Naive thymus-derived CD4-positive, alpha-beta T cell (primary cell): Measurements from ENCODE around the gene EIF4E. TPM values are rescaled to one million over a fixed set of nuclear protein-coding genes. Genes with fewer than 3 reads are reported as not detected.
"Not testable (repeated sequence)": the region's sequence is repeated elsewhere in the genome, so short reads cannot be mapped to it uniquely, and the experiment has no call there.

Experiments used
- ATAC-seq: fragments of 150-1000 bp; cut with Tn5 transposase; 2 replicates; pipeline ENCODE4 v1.10.0; 2021; ENCODE audit warnings: mild to moderate bottlenecking, moderate library complexity
- CTCF ChIA-PET: fragments of 350-600 bp; sonication (Branson Sonifier 250); formaldehyde crosslinking; loops from one replicate; lab custom pipeline; 2021; ENCODE audit warnings: antibody characterized with exemption; lab: Charles Lee
- POLR2A ChIA-PET: fragments of 350-600 bp; sonication (Branson Sonifier 250); formaldehyde crosslinking; loops from one replicate; lab custom pipeline; 2021; ENCODE audit warnings: antibody characterized with exemption, inconsistent platforms; lab: Charles Lee
- DNase-seq, 9 donors: peaks; one replicate each; pipeline versions ENCODE4 v3.0.0 to v3.0.0-alpha.2; 2020 to 2022; ENCODE audit warnings: mixed read lengths in 1 of 9
- H3K27ac ChIP-seq: one replicate; pipeline ENCODE4 v1.7.0; 2013; ENCODE audit warnings: mild to moderate bottlenecking, low read depth, low read length, moderate library complexity
- H3K27me3 ChIP-seq, 2 donors: one replicate each; pipeline ENCODE4 v1.7.0; 2013; ENCODE audit warnings: low read length in 2 of 2, mild to moderate bottlenecking in 2 of 2, moderate library complexity in 2 of 2; ENCODE audit not compliant: control insufficient read depth in 2 of 2, insufficient read depth in 2 of 2
- H3K36me3 ChIP-seq, 3 experiments: 1 replicate in 2 of 3; 2 replicates in 1 of 3; pipeline ENCODE4 v1.7.0; 2013; ENCODE audit warnings: low read length in 3 of 3, mild to moderate bottlenecking in 3 of 3, moderate library complexity in 1 of 3; ENCODE audit not compliant: insufficient read depth in 3 of 3, control insufficient read depth in 2 of 3
- H3K4me1 ChIP-seq, 2 donors: one replicate each; pipeline ENCODE4 v1.7.0; 2013; ENCODE audit warnings: low read length in 2 of 2, mild to moderate bottlenecking in 2 of 2, moderate library complexity in 1 of 2; ENCODE audit not compliant: control insufficient read depth in 2 of 2, insufficient read depth in 2 of 2
- H3K4me3 ChIP-seq: 2 replicates; pipeline ENCODE4 v1.7.0; 2013; ENCODE audit warnings: mild to moderate bottlenecking, low read length
- H3K9me3 ChIP-seq, 3 experiments: 1 replicate in 2 of 3; 2 replicates in 1 of 3; pipeline ENCODE4 v1.7.0; 2013; ENCODE audit warnings: low read length in 3 of 3; ENCODE audit not compliant: control insufficient read depth in 2 of 3
- H3K27ac Mint-ChIP-seq, 9 donors: one replicate each; pipeline ENCODE4 v1.8.0; 2020 to 2022; ENCODE audit warnings: mixed read lengths in 9 of 9, mild to moderate bottlenecking in 8 of 9, moderate library complexity in 5 of 9, inconsistent platforms in 2 of 9
- H3K27me3 Mint-ChIP-seq, 5 donors: one replicate each; pipeline ENCODE4 v1.8.0; 2021 to 2022; ENCODE audit warnings: mixed read lengths in 5 of 5, mild to moderate bottlenecking in 1 of 5
- H3K36me3 Mint-ChIP-seq, 5 donors: one replicate each; pipeline ENCODE4 v1.8.0; 2020 to 2022; ENCODE audit warnings: mixed read lengths in 5 of 5, mild to moderate bottlenecking in 3 of 5, inconsistent platforms in 1 of 5
- H3K4me1 Mint-ChIP-seq, 7 donors: one replicate each; pipeline ENCODE4 v1.8.0; 2020 to 2022; ENCODE audit warnings: mixed read lengths in 7 of 7, mild to moderate bottlenecking in 3 of 7, inconsistent platforms in 1 of 7
- H3K4me3 Mint-ChIP-seq, 10 donors: one replicate each; pipeline ENCODE4 v1.8.0; 2020 to 2022; ENCODE audit warnings: mild to moderate bottlenecking in 10 of 10, mixed read lengths in 10 of 10, moderate library complexity in 6 of 10, inconsistent platforms in 2 of 10
- H3K9me3 Mint-ChIP-seq, 11 donors: one replicate each; pipeline ENCODE4 v1.8.0; 2020 to 2022; ENCODE audit warnings: mixed read lengths in 11 of 11, mild to moderate bottlenecking in 4 of 11, inconsistent platforms in 1 of 11, moderate library complexity in 1 of 11
- intact Hi-C, 2 donors: fragments of 100-400 bp; cut with micrococcal nuclease; formaldehyde crosslinking; loops; one replicate each; pipeline ENCODE4 v1.15.1; 2023
- polyA plus RNA-seq, 2 donors: library from polyadenylated mRNA; unstranded; fragments of 300-500 nt; fragmentation: Illumina TruSeq; gene quantifications; one replicate each; pipeline ENCODE4 v1.2.3, GENCODE V29; 2021
- total RNA-seq, 6 experiments: library from RNA in 5 of 6; stranded (reverse) in 5 of 6; gene quantifications; 1 replicate in 5 of 6; 2 replicates in 1 of 6; pipeline ENCODE4 v1.2.3 and lab custom pipeline; 2021 to 2026

EIF4E gene
- total and polyA plus RNA-seq, 7 experiments from 2014 or later = 53.0 to 96.1 (median 63.0) TPM

- H3K9me3 ChIP-seq = no peaks in the 10 kb centered on the region
- Mint-ChIP-seq H3K27ac (no peak overlapping the region), H3K9me3 (peaks cover 0 to 5% (median 0%) of the 10 kb centered on the region in 11 donors), H3K27me3 (no peaks in the 10 kb centered on the region), H3K4me1 (peaks cover 9 to 63% (median 48%) of the 10 kb centered on the region in 7 donors), H3K36me3 (peaks cover 10 to 68% (median 53%) of the 10 kb centered on the region in 5 donors), H3K4me3 (no peak overlapping the region)
- ATAC-seq (no peak), DNase-seq (no peak)
- H3K27ac ChIP-seq = no peak overlapping the region
- peaks cover 0 to 25% (median 0%) of the 10 kb centered on the region in 3 experiments for H3K36me3 ChIP-seq
- no peak overlapping the region for H3K4me3 ChIP-seq
- POLR2A ChIA-PET = interaction anchor here (0.6 kb wide), 1 partner anchor 432 kb away, joined by 3 read pairs; no protein-coding TSS in a partner anchor
- intact Hi-C loops = no loop called here
- no peaks in the 10 kb centered on the region for H3K27me3 ChIP-seq
- no peaks in the 10 kb centered on the region for H3K4me1 ChIP-seq
- CTCF ChIA-PET = no interaction called here
Observed at GRCh38 chr4:98899277-98899676, 29.7 kb downstream of the EIF4E start.

GRCh38 chr4:98891478-98892337 lies 37.2 kb downstream of the EIF4E start:
- intact Hi-C loops = loop anchor here in 1 of 2 donors (2.0 kb wide), 1 partner anchor 13 kb away; no protein-coding TSS in a partner anchor

DNA sequence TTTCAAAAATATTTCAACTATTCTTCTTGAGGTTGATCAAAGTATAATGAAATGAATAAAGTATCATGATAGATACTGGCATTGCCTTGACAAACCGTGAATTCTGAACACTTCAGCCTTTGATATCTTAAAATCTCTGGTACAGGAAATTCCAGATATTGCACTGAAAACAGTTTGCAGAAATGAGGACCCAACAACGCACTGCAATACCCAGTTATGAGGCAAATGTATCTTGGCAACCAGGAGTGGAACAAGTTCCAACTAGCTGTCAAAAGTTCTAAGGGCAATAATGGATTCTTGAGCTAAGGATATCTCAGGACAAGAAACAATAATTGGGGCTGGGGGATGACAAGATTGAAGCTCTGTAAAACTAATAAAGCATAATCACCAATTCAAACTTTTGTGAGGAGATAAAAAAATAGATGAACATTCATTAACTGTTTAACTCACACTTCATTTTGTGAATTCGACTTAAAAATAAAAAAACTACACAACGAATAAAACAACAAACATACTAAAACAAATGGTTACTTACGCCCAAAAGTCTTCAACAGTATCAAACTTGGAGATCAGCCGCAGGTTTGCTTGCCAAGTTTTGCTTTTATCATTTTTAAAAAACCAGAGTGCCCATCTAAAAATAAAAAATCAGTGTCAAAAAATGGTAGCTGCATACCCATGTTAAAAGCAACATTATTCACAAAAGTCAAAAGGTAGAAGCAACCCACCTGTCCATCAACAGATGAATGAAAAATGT lies 38.1 kb downstream of the EIF4E start:
- peak overlapping the region in 4 of 9 donors; percentile 36 to 49 (median 40) for H3K27ac Mint-ChIP-seq
- no peak for DNase-seq
- ChIA-PET CTCF (interaction anchor here (0.6 kb wide), 1 partner anchor 165 kb away, joined by 3 read pairs; no protein-coding TSS in a partner anchor), POLR2A (no interaction called here)
- H3K36me3 ChIP-seq = peaks cover 0 to 38% (median 14%) of the 10 kb centered on the region in 3 experiments
- H3K4me3 Mint-ChIP-seq = no peak overlapping the region
- H3K4me1 Mint-ChIP-seq = peaks cover 6 to 39% (median 22%) of the 10 kb centered on the region in 7 donors
- H3K36me3 Mint-ChIP-seq = peaks cover 9 to 62% (median 49%) of the 10 kb centered on the region in 5 donors
- ATAC-seq = no peak
- no peaks in the 10 kb centered on the region for H3K27me3 Mint-ChIP-seq
- intact Hi-C loops = loop anchor here in 1 of 2 donors (2.0 kb wide), 1 partner anchor 14 kb away; no protein-coding TSS in a partner anchor
- H3K9me3 ChIP-seq = no peaks in the 10 kb centered on the region
- H3K9me3 Mint-ChIP-seq = peaks cover 0 to 2% (median 0%) of the 10 kb centered on the region in 11 donors
- H3K27me3 ChIP-seq = no peaks in the 10 kb centered on the region
- H3K27ac ChIP-seq = no peak overlapping the region
- no peaks in the 10 kb centered on the region for H3K4me1 ChIP-seq
- no peak overlapping the region for H3K4me3 ChIP-seq

More at GRCh38 chr4:98891478-98892337, 37.2 kb downstream of the EIF4E start:
- no peak overlapping the region for H3K27ac ChIP-seq
- H3K4me1 ChIP-seq = no peaks in the 10 kb centered on the region
- ChIA-PET CTCF (no interaction called here), POLR2A (no interaction called here)
- DNase-seq (no peak), ATAC-seq (no peak)
- H3K4me3 Mint-ChIP-seq = no peak overlapping the region
- H3K9me3 Mint-ChIP-seq = peaks cover 0 to 2% (median 0%) of the 10 kb centered on the region in 11 donors
- H3K36me3 ChIP-seq = peaks cover 0 to 33% (median 7%) of the 10 kb centered on the region in 3 experiments
- peaks cover 9 to 62% (median 49%) of the 10 kb centered on the region in 5 donors for H3K36me3 Mint-ChIP-seq
- no peak overlapping the region for H3K4me3 ChIP-seq
- peak overlapping the region in 3 of 9 donors; percentile 3 to 40 (median 36) for H3K27ac Mint-ChIP-seq
- no peaks in the 10 kb centered on the region for H3K27me3 Mint-ChIP-seq
- no peaks in the 10 kb centered on the region for H3K9me3 ChIP-seq
- H3K4me1 Mint-ChIP-seq = peaks cover 8 to 39% (median 22%) of the 10 kb centered on the region in 7 donors
- no peaks in the 10 kb centered on the region for H3K27me3 ChIP-seq

- Mint-ChIP-seq H3K36me3 (peaks cover 5 to 40% (median 31%) of the 10 kb centered on the region in 5 donors), H3K27me3 (no peaks in the 10 kb centered on the region), H3K4me1 (peaks cover 0 to 13% (median 8%) of the 10 kb centered on the region in 7 donors), H3K27ac (peak overlapping the region in 1 of 9 donors; percentile 58), H3K4me3 (no peak overlapping the region), H3K9me3 (peaks cover 0 to 2% (median 0%) of the 10 kb centered on the region in 11 donors)
- no peaks in the 10 kb centered on the region for H3K27me3 ChIP-seq
- no peak for DNase-seq
- ATAC-seq = no peak
- POLR2A ChIA-PET = no interaction called here
- intact Hi-C loops = no loop called here
- no peaks in the 10 kb centered on the region for H3K9me3 ChIP-seq
- H3K27ac ChIP-seq = no peak overlapping the region
- H3K4me3 ChIP-seq = no peak overlapping the region
- CTCF ChIA-PET = interaction anchor here (0.7 kb wide), 1 partner anchor 410 kb away, joined by 3 read pairs; no protein-coding TSS in a partner anchor
- no peaks in the 10 kb centered on the region for H3K4me1 ChIP-seq
- peaks cover 0 to 40% (median 19%) of the 10 kb centered on the region in 3 experiments for H3K36me3 ChIP-seq
Observed at GRCh38 chr4:98887145-98887544, 41.8 kb downstream of the EIF4E start.

DNA sequence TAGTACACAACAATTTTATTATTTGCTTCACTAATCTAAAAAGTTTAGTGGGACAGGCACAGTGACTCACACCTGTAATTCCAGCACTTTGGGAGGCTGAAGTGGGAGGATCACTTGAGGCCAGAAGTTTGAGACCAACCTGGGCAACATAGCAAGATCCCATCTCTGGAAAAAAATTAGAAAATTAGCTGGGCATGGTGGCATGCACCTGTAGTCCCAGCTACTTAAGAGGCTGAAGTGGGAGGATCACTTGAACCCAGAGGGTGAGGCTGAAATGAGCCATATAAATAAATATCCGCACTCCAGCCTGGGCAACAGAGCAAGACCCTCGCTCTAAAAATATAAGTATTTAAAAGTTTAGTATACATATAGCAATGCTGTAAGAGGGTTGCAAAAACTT lies 42.6 kb downstream of the EIF4E start:
- intact Hi-C loops, H3K27ac Mint-ChIP-seq, H3K4me3 Mint-ChIP-seq, H3K4me3 ChIP-seq, DNase-seq, H3K4me1 ChIP-seq, H3K27ac ChIP-seq, H3K27me3 ChIP-seq, ATAC-seq, H3K27me3 Mint-ChIP-seq, POLR2A ChIA-PET, CTCF ChIA-PET, H3K9me3 Mint-ChIP-seq, H3K9me3 ChIP-seq: not testable (repeated sequence)
- H3K36me3 ChIP-seq = peaks cover 0 to 44% (median 19%) of the 10 kb centered on the region in 3 experiments
- Mint-ChIP-seq H3K36me3 (peaks cover 0 to 39% (median 32%) of the 10 kb centered on the region in 5 donors), H3K4me1 (peaks cover 0 to 11% (median 2%) of the 10 kb centered on the region in 7 donors)

DNA sequence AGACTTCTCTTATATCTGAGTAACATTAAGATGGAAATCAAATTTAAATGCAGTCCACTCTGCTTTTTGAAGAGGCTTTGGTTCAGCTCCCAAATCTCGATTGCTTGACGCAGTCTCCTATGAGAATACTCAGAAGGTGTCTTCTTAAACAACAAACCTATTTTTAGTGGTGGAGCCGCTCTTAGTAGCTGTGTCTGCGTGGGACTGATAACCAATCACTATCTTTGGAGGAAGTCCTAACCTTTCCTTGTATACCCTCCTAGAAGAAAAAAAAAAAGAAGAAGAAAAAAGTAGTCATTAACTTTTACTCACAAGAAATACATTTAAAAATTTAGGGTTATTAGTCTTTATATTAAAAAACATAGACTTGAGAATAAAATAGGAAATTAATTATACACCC lies 48.0 kb downstream of the EIF4E start:
- CTCF ChIA-PET = not testable (repeated sequence)

More for the DNA sequence above, 48.0 kb downstream of the EIF4E start:
- peaks cover 0 to 33% (median 19%) of the 10 kb centered on the region in 5 donors for H3K36me3 Mint-ChIP-seq
- H3K9me3 Mint-ChIP-seq, H3K4me3 ChIP-seq, H3K27ac ChIP-seq, DNase-seq, POLR2A ChIA-PET, H3K27me3 ChIP-seq, ATAC-seq, intact Hi-C loops, H3K4me3 Mint-ChIP-seq, H3K9me3 ChIP-seq, H3K27me3 Mint-ChIP-seq, H3K4me1 Mint-ChIP-seq, H3K27ac Mint-ChIP-seq, H3K4me1 ChIP-seq: not testable (repeated sequence)
- H3K36me3 ChIP-seq = peaks cover 4 to 19% (median 5%) of the 10 kb centered on the region in 3 experiments
